Measurements from ENCODE around the gene NEDD8.

DNA sequence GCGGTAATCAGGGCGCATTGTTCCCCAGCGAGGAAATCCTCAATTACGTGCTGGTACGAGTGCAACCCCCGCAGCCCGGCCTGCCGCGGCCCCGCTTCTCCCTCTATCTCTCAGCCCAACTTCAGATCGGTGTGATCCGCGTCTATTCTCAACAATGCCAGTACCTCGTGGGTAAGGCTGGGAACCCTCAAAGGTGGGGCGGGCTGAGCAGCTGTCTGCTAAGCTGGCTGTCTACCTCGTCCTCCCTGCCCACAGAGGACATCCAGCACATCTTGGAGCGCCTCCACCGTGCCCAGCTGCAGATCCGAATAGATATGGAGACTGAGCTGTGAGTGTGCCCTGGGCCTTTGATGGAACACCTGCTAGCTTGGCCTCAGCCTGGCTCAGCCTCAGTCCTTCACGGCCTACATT lies 59.3 kb downstream of the NEDD8 start:
- TF ChIP-seq, protein P1, sequence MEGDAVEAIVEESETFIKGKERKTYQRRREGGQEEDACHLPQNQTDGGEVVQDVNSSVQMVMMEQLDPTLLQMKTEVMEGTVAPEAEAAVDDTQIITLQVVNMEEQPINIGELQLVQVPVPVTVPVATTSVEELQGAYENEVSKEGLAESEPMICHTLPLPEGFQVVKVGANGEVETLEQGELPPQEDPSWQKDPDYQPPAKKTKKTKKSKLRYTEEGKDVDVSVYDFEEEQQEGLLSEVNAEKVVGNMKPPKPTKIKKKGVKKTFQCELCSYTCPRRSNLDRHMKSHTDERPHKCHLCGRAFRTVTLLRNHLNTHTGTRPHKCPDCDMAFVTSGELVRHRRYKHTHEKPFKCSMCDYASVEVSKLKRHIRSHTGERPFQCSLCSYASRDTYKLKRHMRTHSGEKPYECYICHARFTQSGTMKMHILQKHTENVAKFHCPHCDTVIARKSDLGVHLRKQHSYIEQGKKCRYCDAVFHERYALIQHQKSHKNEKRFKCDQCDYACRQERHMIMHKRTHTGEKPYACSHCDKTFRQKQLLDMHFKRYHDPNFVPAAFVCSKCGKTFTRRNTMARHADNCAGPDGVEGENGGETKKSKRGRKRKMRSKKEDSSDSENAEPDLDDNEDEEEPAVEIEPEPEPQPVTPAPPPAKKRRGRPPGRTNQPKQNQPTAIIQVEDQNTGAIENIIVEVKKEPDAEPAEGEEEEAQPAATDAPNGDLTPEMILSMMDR (conservative IDR thresholded peaks at IDR 0.05; ENCODE audit: low read length), result no peak
- TF ChIP-seq EZH2phosphoT487 (IDR thresholded peaks at IDR 0.05; ENCODE audit: borderline replicate concordance), result no peak
